HG03196 (cell line): ENCODE data around the gene IL31.

ENCODE experiments used
- ATAC-seq: cut with Tn5 transposase; IDR thresholded peaks from one replicate; pipeline ENCODE4 v1.9.1; 2021; ENCODE audit not compliant: unreplicated experiment

The IL31 gene

DNA sequence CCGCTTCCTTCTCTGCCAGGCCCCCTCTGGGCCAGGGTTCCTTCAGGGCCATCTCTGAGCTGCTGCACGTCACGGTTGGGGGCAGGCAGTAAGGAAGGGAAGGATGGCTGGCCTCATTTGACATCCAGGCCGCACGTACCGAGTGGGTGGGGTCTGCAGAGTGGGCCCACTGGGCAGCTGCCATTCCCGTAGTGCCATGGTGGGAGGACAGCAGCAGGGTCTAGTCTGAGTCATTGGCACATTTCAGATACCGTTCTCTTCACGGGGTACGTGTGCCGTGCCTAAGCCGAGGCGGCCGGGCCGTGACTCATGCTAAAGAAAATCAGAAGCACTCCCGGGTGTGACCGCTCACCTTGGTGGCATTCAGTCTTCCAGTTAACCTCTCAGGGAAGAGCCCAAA is 43.9 kb downstream of the IL31 start:
- no peak for ATAC-seq

DNA sequence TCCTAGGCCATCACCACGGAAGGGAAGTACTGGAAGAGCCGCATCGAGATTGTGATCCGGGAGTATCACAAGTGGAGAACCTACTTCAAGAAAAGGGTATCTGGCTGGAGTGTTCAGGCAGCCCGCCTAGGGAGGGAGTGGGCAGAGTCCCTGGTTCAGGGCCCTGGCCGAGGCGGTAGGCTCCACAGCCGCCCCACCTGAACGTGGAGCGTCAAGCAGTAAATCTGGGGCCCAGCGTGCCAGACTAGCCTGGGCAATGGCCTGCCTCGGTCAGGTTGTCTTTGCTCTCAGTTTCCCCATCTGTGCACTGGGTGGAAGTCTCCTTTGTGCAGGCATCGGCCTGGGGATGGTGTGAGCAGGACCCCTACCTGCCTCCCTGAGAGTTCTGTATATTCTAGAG is 44.9 kb downstream of the IL31 start:
- ATAC-seq: no peak

DNA sequence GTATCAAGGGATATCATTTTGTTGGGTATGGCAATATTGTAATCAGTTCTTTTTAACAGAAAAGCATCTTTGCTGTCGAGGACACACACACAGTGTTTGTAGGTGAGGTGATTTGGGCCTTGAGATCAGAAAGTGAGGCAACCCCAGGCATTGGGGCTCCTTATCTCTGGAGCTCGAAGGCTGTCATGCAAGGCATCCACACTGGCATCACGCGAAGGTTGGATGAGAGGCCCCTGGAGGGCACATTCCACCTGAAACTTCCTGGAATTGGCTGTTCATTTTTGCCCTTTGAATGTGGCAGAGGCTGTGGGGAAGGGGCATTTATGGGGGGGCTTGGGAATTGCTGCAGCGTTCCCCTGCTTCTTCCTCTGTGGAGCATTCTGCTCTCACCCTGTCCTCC is 45.5 kb downstream of the IL31 start:
- ATAC-seq: no peak

DNA sequence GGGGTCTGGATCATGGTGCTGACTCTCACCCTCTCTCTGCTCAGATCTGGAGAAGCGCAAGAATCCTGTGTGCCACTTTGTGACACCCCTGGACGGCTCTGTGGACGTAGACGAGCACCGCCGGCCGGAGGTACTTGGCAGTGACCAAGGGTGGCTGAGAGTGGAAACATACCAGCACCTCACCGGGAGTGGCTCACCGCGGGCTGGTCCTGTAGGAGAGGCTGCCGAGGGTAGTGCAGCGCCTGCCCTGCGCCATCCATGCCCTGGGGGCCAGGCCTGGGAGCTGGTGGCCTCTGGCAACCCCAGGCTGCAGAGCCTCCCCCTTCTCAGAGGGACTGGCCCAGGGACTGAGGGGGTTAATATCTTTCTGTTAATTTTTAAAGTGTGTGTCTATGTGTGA is 46.2 kb downstream of the IL31 start:
- ATAC-seq: no peak

DNA sequence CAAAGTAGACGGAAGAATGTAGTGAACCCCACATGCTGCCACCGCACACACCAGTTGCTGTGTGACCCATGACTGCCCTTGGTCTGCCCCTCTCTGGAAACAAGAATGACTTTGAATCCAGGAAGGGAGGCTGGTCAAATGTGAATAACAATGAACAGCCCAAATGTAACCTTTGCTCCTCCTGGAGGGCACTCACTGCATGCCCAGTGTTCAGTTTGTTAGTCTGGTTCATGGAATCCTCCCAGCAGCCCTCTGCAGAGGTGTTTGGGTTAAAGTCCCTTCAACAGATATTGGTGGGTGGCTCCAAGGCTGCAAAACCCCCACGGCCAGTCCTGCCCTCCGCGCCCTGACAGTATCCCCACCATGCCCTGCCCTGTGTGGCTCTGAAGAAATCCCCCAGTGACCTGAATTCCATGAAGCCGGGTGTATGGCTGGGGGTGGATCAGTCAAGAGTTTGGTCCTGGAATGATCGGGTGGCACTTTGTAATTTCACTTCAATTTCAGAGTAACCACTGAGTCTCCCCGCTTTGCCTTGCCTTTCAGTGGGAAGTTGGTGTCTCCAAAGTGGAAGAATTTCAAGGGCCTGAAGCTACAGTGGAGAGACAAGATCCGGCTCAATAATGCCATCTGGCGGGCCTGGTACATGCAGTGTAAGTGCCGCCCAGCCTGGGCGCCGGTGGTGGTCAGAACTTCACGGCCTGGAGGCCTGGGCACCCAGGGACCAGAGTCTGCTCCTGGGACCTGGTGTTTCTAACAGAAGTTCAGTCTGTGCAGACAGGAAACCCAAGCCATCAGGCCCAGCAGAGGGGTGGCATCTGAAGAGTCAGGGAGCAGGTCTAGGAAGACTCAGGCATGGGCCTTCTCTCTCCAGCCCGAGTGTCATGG is 47.1 kb downstream of the IL31 start:
- no peak for ATAC-seq

DNA sequence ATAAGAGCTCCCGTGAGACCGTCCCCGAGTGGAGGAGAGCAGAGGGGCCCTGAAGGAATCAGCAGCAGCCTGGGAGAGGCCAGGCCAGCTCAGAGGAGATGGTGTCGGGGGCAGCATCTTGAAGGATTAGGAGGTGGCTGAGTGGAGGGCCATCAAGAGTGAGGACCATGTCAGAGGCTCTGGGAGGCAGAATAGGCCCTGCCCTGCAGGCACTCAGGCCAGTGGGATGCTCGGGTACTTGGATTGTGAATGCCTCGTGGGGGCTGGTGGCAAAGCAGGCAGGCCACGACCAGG is 47.7 kb downstream of the IL31 start:
- no peak for ATAC-seq

DNA sequence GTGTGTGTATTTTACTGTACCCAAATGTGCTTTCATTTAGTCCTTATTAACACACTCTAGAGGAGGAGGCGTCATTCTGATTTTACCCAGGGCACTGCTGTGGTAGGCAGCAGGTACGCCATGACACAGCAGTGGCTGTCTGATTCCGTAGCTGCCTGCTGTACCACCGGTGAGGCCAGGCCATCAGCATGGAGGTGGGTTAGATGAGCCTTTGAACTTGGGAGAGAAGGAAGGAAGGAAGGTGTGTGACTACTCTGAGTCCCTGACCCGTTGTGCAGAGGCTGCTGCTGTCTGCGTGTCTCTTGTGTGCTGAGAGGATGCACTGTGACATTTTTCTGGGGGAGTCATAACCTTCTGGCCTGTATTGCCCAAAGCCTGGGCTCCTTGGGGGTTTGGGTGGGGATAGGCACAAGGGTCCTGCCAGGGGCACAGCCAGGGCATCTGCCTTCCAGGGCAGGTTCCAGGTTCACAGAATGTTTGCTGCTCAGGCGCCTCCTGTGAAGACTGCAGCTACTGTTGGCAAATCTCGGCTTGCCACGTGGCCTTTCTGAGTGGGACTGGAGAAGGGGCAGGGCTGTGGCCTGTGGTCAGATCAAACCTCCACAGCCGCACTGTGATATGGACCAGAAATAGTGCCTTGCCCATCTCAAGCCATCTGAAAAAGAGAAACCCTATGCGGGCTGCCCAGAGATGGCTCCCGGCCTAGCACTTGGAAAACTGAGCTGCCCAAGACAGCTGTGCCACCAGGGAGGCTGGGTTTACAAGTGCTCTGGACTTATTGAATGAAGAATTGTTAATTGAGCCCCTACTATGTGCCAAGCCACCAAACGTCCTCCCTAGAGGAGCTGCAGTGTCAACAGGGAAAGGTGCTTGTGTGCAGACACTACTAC is 48.3 kb downstream of the IL31 start:
- no peak for ATAC-seq

DNA sequence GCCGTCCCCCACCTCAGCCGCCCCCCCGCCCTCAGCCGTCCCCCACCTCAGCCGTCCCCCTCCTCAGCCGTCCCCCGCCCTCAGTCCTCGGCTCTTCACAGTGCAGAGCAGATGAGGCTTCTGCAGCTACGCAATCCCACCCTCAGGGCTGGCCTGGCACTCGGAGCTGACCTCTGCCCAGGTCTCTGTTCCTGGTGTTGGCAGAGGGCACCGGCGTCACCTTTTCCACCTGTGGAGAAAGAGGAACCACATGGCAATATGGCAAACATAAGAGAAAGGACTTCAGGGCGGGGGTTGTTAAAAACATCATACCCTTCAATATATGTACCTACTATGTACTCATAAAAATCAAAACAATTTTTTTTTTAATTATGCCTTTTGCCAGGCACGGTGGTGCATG is 49.7 kb downstream of the IL31 start:
- no peak for ATAC-seq

DNA sequence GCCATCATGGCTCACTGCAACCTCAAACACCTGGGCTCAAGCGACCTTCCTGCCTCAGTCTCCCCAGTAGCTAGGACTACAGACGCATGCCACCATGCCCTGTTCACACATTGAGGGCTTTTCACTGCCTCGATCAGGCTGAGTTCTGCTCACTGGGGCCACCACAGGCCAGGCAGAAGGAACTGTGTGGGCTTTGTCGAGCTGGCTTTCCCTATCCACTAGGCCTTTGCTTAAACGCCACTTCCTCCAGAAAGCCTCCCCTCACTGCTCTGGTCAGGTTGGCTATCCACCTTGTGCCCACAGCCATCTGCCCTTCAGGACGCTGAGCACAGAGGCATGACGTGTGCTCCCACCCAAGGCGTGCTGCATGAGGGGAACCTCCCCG is 50.3 kb downstream of the IL31 start:
- no peak for ATAC-seq

DNA sequence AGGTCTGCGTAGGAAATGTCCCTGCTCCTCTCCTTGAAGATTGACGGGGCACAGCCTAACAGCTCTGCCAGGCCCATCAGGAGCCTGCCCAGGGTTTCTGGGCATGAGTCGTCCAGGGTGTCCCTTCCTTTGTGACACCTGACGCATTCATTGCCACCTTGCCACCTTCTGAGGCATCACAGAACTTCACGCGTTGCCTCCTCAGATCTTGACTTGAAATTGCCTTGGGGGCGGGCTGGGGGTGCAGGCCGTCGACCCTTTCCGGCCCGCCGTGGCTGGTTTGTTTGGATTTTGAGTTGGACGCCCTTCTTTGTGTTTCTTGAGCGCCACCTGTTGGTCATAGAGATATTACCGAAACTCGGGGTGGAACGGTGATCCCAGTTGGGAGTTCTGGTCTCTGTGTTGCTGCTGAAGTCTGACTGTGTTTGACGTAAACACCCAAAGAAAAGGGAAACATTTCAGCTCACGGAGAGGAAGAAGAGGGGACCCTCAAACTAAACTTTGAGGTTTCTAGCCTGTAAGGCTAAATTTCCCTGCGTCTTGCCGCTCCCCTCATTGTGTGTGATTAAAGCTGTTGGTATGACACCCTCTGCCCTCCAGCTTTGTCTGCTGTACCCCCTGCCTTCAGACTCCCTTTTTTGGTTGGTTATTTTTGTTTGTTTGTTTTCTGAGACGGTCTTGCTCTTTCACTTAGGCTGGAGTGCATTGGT is 50.8 kb downstream of the IL31 start:
- ATAC-seq: no peak
